Measurements from ENCODE around the gene TFEB.

Gene TFEB

DNA sequence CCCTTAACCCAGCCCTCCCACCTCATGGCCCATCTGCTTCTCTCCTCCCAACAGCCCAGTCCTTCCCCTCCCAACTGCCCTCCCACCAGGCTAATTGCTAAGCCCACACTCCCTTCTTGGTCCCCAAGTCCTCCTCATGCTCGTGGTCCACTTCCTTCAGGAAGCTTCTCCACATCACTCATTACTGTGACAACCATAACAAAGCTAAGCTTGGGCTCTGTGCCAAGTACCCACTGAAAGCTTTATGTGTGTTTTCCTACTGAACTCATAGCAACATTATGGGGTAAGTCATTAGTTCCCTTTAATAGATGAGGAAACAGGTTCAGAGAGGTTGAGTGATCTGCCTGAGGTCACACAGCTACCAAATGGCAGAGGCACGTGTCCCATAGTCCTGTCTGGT lies 28.1 kb upstream of the TFEB start:
- no peak for DNase-seq

DNA sequence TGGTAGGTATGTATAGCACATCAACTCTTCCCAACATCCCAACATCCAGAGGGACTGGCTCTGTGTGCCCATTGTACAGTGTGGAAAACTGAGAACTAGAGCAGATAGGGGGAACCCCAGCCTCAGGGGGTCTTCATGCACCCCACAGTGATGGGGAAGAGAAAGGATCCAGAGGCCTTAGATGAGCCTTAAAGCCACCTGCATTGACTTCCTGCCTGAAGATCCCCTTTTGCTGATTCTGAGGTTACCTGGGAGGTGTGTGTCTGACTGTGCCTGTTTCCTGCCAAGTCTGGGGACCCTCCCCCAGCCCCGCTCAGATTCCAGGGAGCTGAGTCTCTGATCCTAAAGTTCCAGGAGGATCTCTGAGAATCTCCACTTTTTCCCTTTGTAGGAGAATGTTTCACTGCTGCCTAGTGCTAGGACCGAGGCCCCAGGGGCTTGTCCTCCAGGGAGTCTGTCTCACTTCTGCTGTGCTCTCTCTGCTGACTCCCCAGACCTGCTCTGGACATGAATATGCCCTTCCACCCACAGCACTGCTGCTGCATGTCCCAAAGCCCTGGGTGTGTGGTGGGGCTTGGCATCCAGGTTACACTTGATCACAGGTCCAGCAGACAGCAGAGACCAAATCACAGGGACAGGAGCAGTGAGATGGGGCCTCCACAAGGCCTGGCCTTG lies 24.6 kb upstream of the TFEB start:
- DNase-seq = no peak

DNA sequence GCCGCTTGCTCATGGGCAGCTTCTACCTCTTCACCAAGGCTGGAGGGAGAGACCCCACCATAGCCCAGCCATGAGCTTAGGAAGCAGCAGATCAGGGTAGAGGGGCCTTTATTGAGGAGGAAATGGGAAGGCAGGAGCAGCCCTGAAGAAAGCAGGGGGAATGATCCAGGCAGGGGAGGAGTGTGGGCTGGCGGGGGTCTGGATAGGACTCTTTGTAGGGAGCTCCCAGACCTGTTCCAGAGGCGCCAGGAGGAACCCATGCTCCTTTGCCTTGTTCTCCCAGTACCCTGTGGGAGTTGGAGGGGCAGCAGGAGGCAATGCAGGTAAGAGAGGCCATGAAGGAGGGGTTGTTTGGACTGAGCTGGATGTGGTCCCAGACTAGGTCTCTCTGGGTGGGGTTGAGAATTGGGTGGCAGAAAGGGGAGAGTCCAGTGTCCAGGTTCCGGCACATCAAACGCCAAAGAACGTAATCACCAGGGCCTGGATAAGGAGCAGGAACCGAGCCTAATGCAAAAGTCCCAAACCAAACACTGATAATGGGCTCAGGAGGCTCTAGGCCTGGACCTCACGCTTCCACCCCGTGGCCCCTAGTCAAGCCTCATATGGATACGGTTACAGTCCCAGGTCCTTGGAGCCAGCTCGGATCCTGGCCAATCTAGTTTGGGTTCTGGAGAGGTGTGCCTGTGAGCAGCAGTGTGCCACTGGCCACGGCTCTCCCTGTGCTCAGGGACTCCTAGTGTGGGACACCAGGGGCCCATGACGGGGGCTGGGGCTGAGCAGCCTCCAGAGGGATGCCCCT lies 23.9 kb upstream of the TFEB start:
- DNase-seq = no peak

DNA sequence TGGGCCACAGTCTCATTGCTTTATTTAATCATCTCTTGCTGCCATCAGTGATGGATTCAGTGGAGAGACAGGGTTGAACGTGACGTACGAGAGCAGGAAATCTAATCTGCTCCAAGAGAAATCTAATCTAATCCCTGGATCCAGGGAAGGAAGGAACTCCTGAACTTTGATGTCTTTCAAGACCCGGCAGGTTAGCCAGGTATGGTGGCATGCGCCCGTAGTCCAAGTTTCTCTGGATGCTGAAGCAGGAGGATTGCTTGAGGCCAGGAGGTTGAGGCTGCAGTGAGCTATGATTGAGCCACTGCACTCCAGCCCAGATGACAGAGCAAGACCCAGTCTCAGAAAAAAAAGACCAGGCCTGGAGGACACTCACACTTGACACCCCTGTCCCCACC lies 23.2 kb upstream of the TFEB start:
- DNase-seq = no peak

DNA sequence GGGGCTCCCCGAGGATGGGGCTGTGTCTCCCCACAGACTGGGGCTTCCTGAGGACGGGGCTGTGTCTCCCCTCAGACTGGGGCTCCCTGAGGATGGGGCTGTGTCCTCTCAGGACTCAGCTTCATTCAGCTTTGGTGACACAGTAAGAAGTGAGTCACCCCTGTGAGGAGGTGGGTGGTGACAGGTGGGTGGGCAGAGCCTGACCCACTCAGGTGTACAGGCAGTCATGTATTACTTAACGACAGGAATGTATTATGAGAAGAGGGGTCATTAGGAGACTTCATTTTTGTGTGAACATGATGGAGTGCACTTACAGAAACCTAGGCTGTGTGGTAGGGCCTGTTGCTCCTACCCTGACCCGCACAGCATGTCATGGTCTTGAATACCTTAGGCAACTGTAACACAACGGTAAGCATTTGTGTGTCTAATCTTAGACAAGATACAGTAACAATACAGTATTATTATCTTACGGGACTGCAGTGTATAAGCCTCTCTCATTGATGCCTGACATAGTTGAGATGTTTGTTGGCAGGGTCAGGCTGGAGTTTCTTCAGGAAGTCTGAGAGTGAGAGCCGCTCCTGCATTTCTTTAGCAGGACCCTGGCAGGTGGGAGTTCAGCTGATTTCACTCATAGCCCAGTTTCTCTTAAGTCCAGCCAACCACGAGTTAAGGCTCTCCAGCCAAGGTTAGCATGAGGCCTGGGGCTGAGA lies 22.7 kb upstream of the TFEB start:
- DNase-seq = no peak

DNA sequence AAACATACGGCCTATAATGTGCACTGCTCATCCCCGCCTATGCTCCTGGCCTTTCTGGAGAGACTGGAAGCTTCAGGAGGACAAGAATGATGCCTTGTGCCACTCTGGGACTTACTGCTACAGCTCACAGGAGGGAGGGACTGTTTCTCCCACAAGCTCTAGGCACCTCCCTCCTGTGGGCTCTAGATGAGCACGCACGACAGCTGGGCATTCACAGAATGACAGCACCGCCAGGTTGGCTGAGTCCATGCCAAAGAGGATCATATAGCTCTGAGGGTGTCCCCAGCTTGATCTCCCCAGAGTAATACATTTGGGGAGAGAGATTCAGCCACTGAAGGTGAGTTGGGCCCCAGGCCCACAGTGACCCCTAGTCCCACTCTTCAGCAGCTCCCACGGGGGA lies 21.9 kb upstream of the TFEB start:
- DNase-seq = no peak

DNA sequence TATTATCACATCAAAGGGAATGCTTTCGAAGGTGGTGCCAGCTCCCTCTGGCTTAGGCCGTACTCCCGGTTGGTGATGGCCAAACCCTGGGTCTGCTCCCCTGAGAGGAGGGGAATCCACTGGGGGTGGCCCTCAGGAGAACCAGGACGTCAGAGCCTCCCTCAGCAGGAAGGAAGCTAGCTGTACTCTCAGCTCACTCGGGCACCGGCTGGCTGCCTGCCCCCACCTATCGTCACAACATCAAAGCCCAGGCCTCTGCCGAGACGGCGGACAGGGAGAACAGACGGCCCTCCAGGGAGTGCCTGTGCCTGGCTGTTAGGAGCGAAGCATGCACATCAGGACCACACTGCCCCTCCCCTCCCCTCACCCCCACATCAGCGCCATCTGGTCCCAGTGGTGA lies 20.9 kb upstream of the TFEB start:
- no peak for DNase-seq

DNA sequence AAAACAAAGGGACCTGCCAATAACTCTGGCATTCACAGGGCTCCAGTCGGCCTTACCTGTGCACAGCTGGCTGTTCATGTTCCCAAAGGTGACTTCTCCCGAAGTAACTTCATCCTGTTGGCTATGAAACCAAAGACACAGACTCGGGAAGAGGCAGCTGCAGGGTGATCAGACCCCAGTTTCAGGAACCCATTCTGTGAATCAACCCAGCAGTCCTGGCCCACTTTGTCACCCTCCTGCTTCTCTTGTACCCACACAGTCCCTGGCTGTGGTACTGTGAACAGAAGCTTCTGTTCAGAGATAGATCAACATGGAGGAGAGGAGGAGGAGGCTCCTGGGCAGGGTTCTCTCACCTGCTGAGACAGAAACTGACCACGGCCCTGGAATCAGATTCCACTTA lies 20.5 kb upstream of the TFEB start:
- DNase-seq = no peak

DNA sequence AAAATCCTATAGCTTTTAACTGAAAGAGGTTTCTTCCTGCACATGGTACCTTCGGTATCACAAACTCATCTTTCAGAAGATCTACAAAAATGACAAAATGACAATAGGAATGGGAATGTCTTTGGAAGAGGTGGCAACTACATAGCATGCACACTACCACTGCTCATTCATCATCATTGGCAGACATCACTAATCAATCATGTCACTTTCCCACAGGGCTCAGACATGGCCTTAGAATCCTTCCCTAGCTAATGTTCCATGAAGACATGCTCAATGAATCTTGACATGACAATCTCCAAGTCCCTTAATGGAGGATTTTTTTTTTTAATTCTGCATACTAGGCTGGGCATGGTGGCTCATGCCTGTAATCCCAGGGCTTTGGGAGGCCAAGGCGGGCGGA lies 15.0 kb upstream of the TFEB start:
- no peak for DNase-seq

DNA sequence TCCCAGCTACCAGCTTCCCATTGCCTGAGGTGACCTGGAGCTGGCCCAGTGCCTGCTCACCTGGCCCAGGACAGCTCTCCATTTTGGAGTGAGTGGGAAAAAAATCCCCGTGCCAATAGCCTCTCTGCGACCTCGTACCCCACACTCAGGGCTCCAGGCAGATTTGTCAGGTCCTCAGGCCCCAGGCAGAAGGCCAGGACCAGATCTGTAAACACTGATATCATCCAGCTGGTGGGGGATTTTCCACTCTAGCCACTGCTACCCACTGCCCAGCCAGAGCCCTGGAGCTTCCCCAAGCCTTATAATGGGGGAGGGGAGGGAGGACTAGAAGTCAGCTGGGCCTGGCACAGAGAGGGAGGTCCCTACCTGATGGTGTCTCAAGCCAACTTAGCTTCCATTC lies 13.1 kb upstream of the TFEB start:
- DNase-seq = no peak

DNA sequence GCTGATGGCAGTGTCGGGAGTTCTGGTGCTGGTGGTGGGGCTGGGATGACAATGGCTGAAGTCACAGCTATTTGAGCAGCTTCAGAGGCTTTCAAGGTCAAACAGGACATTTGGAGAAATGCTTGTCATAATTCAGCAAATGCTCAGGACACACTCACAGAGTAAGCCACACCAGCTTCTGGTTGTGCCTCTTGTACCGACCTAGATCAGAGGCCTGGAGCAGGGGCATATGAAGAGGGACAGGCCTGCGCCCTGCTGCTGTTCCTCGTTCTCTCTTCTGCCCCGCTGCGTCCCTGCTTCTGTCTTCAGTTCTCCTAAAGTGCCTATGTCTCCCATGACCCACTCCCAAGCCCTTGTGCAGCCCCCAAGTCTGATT lies 12.7 kb upstream of the TFEB start:
- no peak for DNase-seq

DNA sequence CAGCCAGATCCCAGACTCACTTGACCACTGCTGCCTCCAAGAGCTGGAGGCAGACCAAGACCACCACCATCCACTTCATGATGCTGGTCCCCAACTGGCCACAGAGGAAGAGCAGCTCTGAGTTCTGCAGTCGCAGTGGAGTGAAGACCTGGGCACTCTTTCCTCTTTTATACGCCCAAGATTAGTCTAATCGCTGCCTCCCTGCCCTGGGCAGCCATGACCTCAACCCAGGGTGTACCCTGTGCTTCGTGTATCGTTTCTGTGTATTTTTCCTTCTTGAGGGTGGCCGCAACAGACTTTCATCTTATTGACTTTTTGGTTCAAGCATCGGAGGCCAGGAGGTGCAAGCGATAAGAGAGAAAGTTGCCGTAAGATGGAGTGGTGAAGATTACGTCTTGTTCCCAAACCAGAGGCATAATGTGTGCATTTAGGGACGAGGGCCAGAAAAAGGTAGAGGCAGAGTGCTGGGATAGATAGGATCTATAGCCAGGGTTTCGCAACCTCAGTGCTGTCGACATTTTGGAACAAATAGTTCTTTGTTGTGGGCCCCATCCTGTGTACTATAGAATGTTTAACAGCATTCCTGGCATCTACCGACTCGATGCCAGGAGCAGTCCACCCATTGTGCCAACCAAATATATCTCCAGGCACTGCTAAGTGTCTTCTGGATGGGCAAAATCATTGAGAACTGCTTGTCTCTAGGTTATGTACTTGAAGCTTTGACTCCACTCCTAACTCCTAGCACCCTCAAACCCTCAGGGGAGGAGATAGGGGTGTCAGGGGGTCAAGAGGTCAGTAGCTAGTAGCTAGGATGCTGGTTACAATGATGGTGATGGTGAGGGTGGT lies 12.1 kb upstream of the TFEB start, which contains the start of gene PGC:
PGC (minus strand) TSS at position 142 of the 846 bp plus-strand sequence; CDS start at position 79, 63 bp downstream.
- no peak for DNase-seq

DNA sequence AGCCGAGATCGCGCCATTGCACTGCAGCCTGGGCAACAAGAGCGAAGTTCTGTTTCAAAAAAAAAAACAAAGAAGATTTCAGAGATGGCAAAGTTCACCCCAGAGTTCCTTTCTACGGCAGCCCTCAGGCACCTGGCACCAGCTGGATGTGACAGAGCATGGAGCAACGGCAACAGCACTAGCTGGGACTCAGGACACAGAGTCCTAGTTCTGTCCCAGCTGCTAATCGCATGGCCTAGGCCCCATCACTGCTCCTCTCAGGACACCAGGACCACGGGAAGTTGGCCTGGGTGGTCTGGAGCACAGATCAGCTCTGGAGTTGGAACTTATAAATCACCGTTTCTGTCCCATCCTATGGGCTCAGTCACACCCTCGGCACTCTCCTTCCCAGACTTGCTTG lies 10.7 kb upstream of the TFEB start:
- DNase-seq = no peak

DNA sequence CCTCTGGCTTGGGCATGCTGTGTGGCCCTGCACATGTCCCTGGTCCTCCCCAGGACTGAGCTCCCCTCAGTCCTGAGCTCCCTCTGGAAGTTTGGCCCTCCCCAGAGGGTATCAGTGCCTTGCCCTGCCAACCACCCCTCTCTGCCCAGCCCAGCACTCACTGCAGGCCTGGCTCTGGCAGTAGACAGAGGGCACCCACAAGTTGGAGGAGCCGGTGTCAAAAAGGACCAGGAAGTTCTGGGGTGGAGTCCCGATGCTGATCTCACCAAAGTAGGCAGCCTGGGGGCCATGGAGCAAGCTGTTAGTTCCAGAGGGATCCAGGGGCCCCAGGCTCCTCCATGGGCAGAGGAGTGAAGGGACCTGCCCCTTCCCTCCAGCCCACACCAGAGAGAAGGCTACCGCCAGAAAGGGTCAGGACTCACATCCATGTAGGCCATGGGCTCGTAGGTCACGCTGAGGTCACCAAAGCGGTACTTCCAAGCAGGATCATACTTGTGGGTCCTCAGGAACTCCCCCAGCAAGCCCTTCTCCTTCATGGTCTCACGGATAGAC lies 8.9 kb upstream of the TFEB start:
- DNase-seq = no peak

DNA sequence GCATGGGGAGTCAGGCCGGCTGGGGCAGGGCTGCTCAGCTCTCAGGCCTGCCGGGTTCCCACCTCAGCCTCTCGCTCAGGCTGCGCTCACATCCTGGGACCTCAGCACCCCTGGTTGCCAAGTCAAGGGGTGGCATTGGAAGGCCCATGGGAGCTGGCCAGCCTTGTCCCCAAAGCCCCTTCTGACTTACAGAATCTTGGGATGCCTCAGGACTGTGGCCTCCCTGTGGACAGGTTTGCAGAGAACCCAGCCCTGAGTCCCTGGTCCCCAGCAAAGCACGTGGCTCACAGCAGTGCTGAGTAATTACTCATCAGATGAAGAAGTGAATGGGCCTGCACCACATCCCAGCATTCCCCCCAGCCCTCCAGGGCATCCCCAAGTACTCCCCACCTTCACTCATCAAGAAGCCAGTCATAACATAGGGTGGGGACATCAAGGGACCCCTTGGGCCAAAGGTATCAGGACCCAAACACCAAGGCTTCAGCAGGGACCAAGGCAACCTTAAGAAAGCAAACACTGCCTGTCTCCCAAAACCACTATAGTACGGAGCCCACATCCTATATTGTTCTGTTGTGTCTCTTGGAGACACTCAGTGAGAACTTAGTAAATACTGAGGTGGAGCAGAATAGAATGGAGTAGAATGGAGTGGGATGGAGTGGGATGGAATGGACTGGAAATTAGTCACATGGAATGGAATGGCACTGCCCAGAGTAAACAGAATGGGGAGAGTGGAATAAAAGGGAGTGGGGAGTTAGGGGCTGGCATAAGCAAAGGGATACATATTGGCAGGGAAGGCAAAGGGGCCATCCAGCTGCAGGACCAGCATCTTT lies 8.2 kb upstream of the TFEB start:
- DNase-seq = no peak

DNA sequence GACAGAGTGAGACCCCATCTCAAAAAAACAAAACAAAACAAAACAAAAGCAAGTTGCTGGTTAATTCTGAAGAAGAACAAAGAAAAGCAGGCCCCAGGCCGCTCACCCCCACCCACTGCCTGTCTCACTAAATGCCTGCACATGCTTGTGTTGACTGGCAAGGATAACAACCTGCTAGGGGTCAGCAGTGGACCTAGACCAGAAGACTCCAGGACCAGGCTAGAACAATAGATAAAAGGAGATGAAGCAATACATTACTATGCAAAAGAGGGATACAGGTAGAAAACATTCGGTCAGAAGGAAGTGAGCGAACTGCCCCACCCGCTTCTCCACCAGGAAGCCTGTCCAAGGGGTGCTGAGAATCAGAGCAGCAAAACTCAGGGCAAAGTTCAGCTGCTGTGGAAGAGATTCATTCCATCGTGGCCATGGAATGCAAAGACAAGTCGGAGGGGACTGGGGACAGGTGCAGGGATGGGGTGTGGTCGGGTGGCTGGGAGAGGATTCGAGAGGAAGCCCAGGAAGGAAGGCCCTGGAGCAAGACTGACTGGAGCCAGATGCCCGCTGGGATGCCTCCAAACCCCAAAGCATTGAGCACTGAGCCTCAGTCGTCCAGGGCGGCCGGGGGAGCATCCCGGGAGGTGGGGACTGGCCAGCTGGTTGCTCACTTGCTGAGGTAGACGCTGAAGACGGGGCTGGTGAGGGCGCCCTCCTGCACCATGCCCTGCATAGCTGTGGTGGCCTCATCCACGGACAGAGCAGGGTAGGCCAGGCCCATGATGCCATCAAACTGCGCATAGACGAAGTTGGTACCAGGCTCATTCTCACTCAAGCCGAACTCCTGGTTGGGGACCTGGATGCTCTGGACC lies 6.5 kb upstream of the TFEB start:
- DNase-seq = peak in 1 of 2 experiments; percentile 37

DNA sequence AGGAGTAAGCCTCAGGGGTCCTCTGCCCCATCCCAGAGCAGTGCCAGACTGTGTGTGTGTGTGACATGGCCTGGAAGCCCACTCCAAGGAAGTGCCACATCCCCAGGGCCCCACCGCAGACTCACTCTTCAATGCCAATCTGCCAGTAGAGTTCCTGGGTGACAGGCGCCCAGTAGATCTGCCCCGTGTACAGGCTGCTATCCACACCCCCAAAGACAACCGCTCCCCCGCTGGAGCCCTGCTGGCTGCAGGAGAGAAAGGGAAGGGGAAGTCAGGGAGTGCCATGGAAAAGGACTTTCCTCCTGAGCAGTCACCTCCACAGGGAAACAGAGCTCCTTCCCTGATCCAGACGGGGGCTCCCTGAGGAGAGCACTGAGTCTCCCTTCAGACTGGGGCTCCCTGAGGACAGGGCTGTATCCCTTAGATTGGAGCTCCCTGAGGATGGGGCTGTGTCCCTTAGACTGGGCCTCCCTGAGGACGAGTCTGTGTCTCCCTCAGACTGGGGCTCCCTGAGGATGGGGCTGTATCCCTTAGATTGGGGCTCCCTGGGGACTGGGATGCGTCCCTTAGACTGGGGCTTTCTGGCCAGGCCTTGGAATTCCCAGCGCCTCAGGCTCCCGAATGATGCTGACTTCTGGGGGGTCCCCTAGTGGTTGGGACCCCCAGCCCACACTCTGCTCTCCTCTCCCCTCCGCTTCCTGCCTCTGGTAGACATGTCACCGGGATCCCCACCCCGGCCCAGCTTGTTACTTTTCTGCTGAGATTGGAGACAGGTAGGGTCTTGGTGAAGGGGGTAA lies 5.2 kb upstream of the TFEB start:
- no peak for DNase-seq

DNA sequence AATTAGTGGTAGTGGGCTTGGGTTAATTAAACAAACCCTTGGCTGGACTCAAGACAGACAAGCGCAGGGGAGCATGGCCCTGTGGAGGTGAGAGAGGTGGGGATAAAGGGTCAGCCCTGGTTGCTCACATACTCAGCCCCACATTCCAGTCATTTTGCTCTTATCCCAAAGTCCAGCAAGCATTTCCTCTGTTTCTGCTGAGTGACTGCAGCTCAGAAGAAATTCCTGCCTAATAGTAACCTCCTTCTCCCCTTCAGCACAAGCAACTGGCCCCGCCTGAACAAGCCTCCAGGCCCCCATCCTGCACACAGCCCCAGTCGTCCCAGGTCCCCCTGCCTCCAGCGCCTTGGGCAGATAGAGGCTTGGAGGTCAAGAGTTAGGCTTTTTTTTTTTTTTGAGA lies 3.6 kb upstream of the TFEB start:
- DNase-seq = no peak

DNA sequence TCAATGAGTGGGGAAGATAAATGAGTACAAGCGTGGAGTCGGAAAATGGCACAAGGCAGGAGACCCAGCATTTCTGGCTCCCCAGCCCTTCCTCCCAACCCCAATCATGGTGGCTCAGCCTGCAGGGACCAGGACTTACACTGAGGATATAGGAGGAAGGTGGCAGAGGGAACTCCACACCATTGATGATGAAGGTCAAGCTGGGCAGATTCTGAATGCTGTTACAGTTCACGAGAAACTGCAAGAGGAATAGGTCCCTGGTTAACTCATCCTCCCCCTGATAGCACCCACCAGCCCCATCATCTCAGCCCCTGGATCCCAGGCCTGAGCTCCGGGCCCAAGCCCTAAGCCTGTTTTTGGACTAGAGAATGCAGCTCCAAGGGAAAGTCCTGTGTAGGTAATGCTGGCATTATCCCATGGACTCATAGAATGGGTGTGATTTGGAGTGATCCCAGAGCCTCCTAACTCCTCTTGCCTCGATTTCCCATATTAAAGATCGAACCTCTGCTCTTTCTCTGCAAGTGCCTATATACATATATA lies 2.3 kb upstream of the TFEB start:
- DNase-seq = no peak
